Nephron progenitor cell (in vitro differentiated cells): ENCODE measurements around the gene QSOX1.

Source experiments
- DNase-seq: peaks from one replicate; pipeline ENCODE4 v3.0.0; 2021
- H3K27ac Mint-ChIP-seq: 2 replicates; pipeline ENCODE4 v1.8.0; 2021; ENCODE audit warnings: mild to moderate bottlenecking, moderate library complexity, mixed read lengths
- H3K27me3 Mint-ChIP-seq: 2 replicates; pipeline ENCODE4 v1.8.0; 2021; ENCODE audit warnings: mild to moderate bottlenecking, low read depth, mixed read lengths; ENCODE audit not compliant: poor library complexity
- H3K36me3 Mint-ChIP-seq: 2 replicates; pipeline ENCODE4 v1.8.0; 2021; ENCODE audit warnings: low read depth, mixed read lengths
- H3K4me1 Mint-ChIP-seq: 2 replicates; pipeline ENCODE4 v1.8.0; 2021; ENCODE audit warnings: mixed read lengths
- H3K4me3 Mint-ChIP-seq: 2 replicates; pipeline ENCODE4 v1.8.0; 2021; ENCODE audit warnings: mild to moderate bottlenecking, moderate library complexity, mixed read lengths
- H3K9me3 Mint-ChIP-seq: 2 replicates; pipeline ENCODE4 v1.8.0; 2021; ENCODE audit warnings: mild to moderate bottlenecking, moderate library complexity, mixed read lengths
- CTCF ChIP-seq: fragments of 200-600 bp; sonication (generic); IDR thresholded peaks from 2 replicates; pipeline ENCODE4 v1.5.0; 2021; ENCODE audit warnings: antibody characterized with exemption

QSOX1 gene

GRCh38 chr1:180239145-180240096 is 84.8 kb downstream of the QSOX1 start:
- Mint-ChIP-seq H3K27ac (no peak overlapping the region), H3K27me3 (peaks cover 95% of the 10 kb centered on the region), H3K36me3 (no peaks in the 10 kb centered on the region), H3K4me3 (no peak overlapping the region), H3K4me1 (peaks cover 8% of the 10 kb centered on the region), H3K9me3 (no peaks in the 10 kb centered on the region)
- no peak for TF ChIP-seq CTCF
- no peak for DNase-seq

- Mint-ChIP-seq H3K27me3 (peaks cover 87% of the 10 kb centered on the region), H3K36me3 (no peaks in the 10 kb centered on the region), H3K4me3 (no peak overlapping the region), H3K9me3 (no peaks in the 10 kb centered on the region), H3K4me1 (no peaks in the 10 kb centered on the region), H3K27ac (no peak overlapping the region)
- TF ChIP-seq CTCF: no peak
- no peak for DNase-seq
These were observed 87.3 kb downstream of the QSOX1 start for GRCh38 chr1:180241716-180242544.

GRCh38 chr1:180243517-180244221 is 89.0 kb downstream of the QSOX1 start:
- Mint-ChIP-seq H3K4me3 (no peak overlapping the region), H3K4me1 (no peaks in the 10 kb centered on the region), H3K27me3 (peaks cover 83% of the 10 kb centered on the region), H3K9me3 (no peaks in the 10 kb centered on the region), H3K27ac (no peak overlapping the region), H3K36me3 (no peaks in the 10 kb centered on the region)
- no peak for TF ChIP-seq CTCF
- no peak for DNase-seq

- Mint-ChIP-seq H3K27me3 (peaks cover 79% of the 10 kb centered on the region), H3K4me1 (no peaks in the 10 kb centered on the region), H3K4me3 (no peak overlapping the region), H3K9me3 (no peaks in the 10 kb centered on the region), H3K27ac (no peak overlapping the region), H3K36me3 (no peaks in the 10 kb centered on the region)
- TF ChIP-seq CTCF: no peak
- no peak for DNase-seq
These were observed 90.2 kb downstream of the QSOX1 start for GRCh38 chr1:180244840-180245239.

- no peak for DNase-seq
- Mint-ChIP-seq H3K4me3 (no peak overlapping the region), H3K36me3 (no peaks in the 10 kb centered on the region), H3K27me3 (peaks cover 79% of the 10 kb centered on the region), H3K9me3 (no peaks in the 10 kb centered on the region), H3K4me1 (no peaks in the 10 kb centered on the region), H3K27ac (no peak overlapping the region)
- TF ChIP-seq CTCF: no peak
These were observed 91.9 kb downstream of the QSOX1 start for GRCh38 chr1:180246579-180246978.
